IMR-90 (cell line): Measurements from ENCODE around the gene HCN2. TPM values are rescaled to one million over a fixed set of nuclear protein-coding genes. Genes with fewer than 3 reads are reported as not detected.

Experiments used
- ATAC-seq: fragments of 200-7000 bp; cut with Tn5 transposase; 2 replicates; pipeline ENCODE4 v1.9.1; 2020; ENCODE audit warnings: low read depth, mild to moderate bottlenecking, moderate library complexity
- BruUV-seq: library from RNA; stranded (reverse); fragments of 400-500 nt; replicated peaks from 2 replicates; lab custom pipeline; 2021; lab: Mats Ljungman, UMichigan
- CTCF ChIA-PET: fragments of 300-600 bp; formaldehyde crosslinking; extraction: SDS; loops from one replicate; lab custom pipeline; 2021; ENCODE audit warnings: antibody characterized with exemption; lab: Yijun Ruan, JAX
- POLR2A ChIA-PET: fragments of 300-600 bp; sonication (Branson Sonifier 250); formaldehyde crosslinking; loops from one replicate; lab custom pipeline; 2022; ENCODE audit warnings: antibody characterized with exemption; ENCODE audit not compliant: unreplicated experiment; lab: Charles Lee
- DNase-seq: peaks from one replicate; pipeline ENCODE4 v3.0.0; 2013
- H2AFZ ChIP-seq: replicated peaks from 2 replicates; pipeline ENCODE3; 2013; ENCODE audit warnings: low read length, mild to moderate bottlenecking; ENCODE audit not compliant: poor library complexity
- H2AK5ac ChIP-seq: 2 replicates; pipeline ENCODE4 v1.6.1; 2013; ENCODE audit warnings: low read depth, low read length, inconsistent platforms
- H2AK9ac ChIP-seq: replicated peaks from 2 replicates; pipeline ENCODE3; 2013; ENCODE audit warnings: mild to moderate bottlenecking, low read depth, low read length, moderate library complexity; ENCODE audit not compliant: poor library complexity
- H2BK120ac ChIP-seq: 2 replicates; pipeline ENCODE4 v1.6.1; 2013; ENCODE audit warnings: low read depth, low read length, inconsistent platforms
- H2BK15ac ChIP-seq: 3 replicates; pipeline ENCODE4 v1.6.1; 2013; ENCODE audit warnings: low read depth, low read length, inconsistent platforms
- H2BK20ac ChIP-seq: 2 replicates; pipeline ENCODE4 v1.6.1; 2013; ENCODE audit warnings: low read depth, mild to moderate bottlenecking, inconsistent platforms, low read length, moderate library complexity
- H2BK5ac ChIP-seq: 2 replicates; pipeline ENCODE4 v1.6.1; 2013; ENCODE audit warnings: mild to moderate bottlenecking, low read depth, low read length, inconsistent platforms; ENCODE audit not compliant: poor library complexity, severe bottlenecking
- H3K14ac ChIP-seq: replicated peaks from 2 replicates; pipeline ENCODE4 v1.6.1; 2013; ENCODE audit warnings: low read depth, low read length, inconsistent platforms
- H3K18ac ChIP-seq: 2 replicates; pipeline ENCODE4 v1.6.1; 2013; ENCODE audit warnings: low read depth, low read length, control low read depth
- H3K23ac ChIP-seq: 2 replicates; pipeline ENCODE4 v1.6.1; 2013; ENCODE audit warnings: low read depth, low read length, inconsistent platforms
- H3K27ac ChIP-seq: 2 replicates; pipeline ENCODE4 v1.5.1; 2013; ENCODE audit warnings: mild to moderate bottlenecking, control low read depth, low read length; ENCODE audit not compliant: insufficient read depth
- H3K27me3 ChIP-seq: 2 replicates; pipeline ENCODE4 v1.6.1; 2013; ENCODE audit warnings: low read length; ENCODE audit not compliant: control insufficient read depth, insufficient read depth
- H3K36me3 ChIP-seq: 2 replicates; pipeline ENCODE4 v1.6.1; 2013; ENCODE audit warnings: low read length, mixed read lengths; ENCODE audit not compliant: control insufficient read depth, insufficient read depth
- H3K4ac ChIP-seq: 2 replicates; pipeline ENCODE4 v1.6.1; 2013; ENCODE audit warnings: low read depth, low read length, inconsistent platforms
- H3K4me1 ChIP-seq: 2 replicates; pipeline ENCODE4 v1.6.1; 2013; ENCODE audit warnings: low read length, mixed read lengths; ENCODE audit not compliant: control insufficient read depth, insufficient read depth
- H3K4me2 ChIP-seq: 2 replicates; pipeline ENCODE4 v1.6.1; 2013; ENCODE audit warnings: low read depth, mild to moderate bottlenecking, control low read depth, low read length, moderate library complexity
- H3K4me3 ChIP-seq: 2 replicates; pipeline ENCODE4 v1.5.1; 2013; ENCODE audit warnings: low read depth, mild to moderate bottlenecking, control low read depth, low read length, moderate library complexity; ENCODE audit not compliant: insufficient read depth
- H3K56ac ChIP-seq: 2 replicates; pipeline ENCODE4 v1.6.1; 2013; ENCODE audit warnings: low read length, inconsistent platforms; ENCODE audit not compliant: insufficient read depth; ENCODE audit errors: extremely low read depth
- H3K79me1 ChIP-seq, 2 experiments: 2 replicates each; pipeline ENCODE4 v1.6.1; 2013; ENCODE audit warnings: low read length in 2 of 2, inconsistent platforms in 1 of 2, low read depth in 1 of 2
- H3K9ac ChIP-seq: 2 replicates; pipeline ENCODE4 v1.6.1; 2013; ENCODE audit warnings: low read depth, low read length, control low read depth
- H3K9me1 ChIP-seq: 2 replicates; pipeline ENCODE4 v1.6.1; 2013; ENCODE audit warnings: low read length, inconsistent platforms; ENCODE audit not compliant: insufficient read depth
- H3K9me3 ChIP-seq: 2 replicates; pipeline ENCODE4 v1.6.1; 2013; ENCODE audit warnings: low read length; ENCODE audit not compliant: control insufficient read depth, insufficient read depth
- H4K20me1 ChIP-seq: 2 replicates; pipeline ENCODE4 v1.6.1; 2013; ENCODE audit warnings: low read length, inconsistent platforms; ENCODE audit not compliant: insufficient read depth
- H4K5ac ChIP-seq: 2 replicates; pipeline ENCODE4 v1.6.1; 2013; ENCODE audit warnings: mild to moderate bottlenecking, low read depth, low read length, control low read depth
- H4K8ac ChIP-seq, 2 experiments: 2 replicates each; pipeline ENCODE4 v1.6.1; 2013; ENCODE audit warnings: low read depth in 2 of 2, low read length in 2 of 2, control low read depth in 1 of 2, inconsistent platforms in 1 of 2
- H4K91ac ChIP-seq: 2 replicates; pipeline ENCODE4 v1.6.1; 2013; ENCODE audit warnings: low read depth, low read length, inconsistent platforms; ENCODE audit not compliant: insufficient read depth
- BHLHE40 ChIP-seq: fragments of 150-350 bp; IDR thresholded peaks from 2 replicates; pipeline ENCODE4 v1.6.1; 2016; ENCODE audit warnings: mild to moderate bottlenecking, low read depth, low read length
- CEBPB ChIP-seq: IDR thresholded peaks from 2 replicates; pipeline ENCODE4 v1.6.1; 2012; ENCODE audit warnings: low read depth, low read length, improper control_type of control experiment
- CHD1 ChIP-seq: IDR thresholded peaks from 2 replicates; pipeline ENCODE4 v1.6.1; 2012; ENCODE audit warnings: low read depth, low read length, improper control_type of control experiment
- FOS ChIP-seq: fragments of 150-350 bp; IDR thresholded peaks from 2 replicates; pipeline ENCODE4 v1.6.1; 2016; ENCODE audit warnings: low read depth, low read length
- MAFK ChIP-seq: IDR thresholded peaks from 2 replicates; pipeline ENCODE4 v1.6.1; 2012; ENCODE audit warnings: low read depth, low read length, improper control_type of control experiment
- MAZ ChIP-seq: IDR thresholded peaks from 2 replicates; pipeline ENCODE4 v1.6.1; 2012; ENCODE audit warnings: low read depth, mild to moderate bottlenecking, low read length, improper control_type of control experiment, moderate library complexity, borderline replicate concordance
- MXI1 ChIP-seq: IDR thresholded peaks from 2 replicates; pipeline ENCODE4 v1.6.1; 2012; ENCODE audit warnings: low read depth, mild to moderate bottlenecking, low read length, moderate library complexity, borderline replicate concordance
- NFE2L2 ChIP-seq: fragments of 150-350 bp; IDR thresholded peaks from 2 replicates; pipeline ENCODE4 v1.6.1; 2016; ENCODE audit warnings: low read depth, mild to moderate bottlenecking, low read length
- POLR2A ChIP-seq: IDR thresholded peaks from 2 replicates; pipeline ENCODE4 v1.6.1; 2012; ENCODE audit warnings: mild to moderate bottlenecking, low read depth, low read length
- RAD21 ChIP-seq: IDR thresholded peaks from 2 replicates; pipeline ENCODE4 v1.6.1; 2012; ENCODE audit warnings: low read length, improper control_type of control experiment
- RCOR1 ChIP-seq: IDR thresholded peaks from 2 replicates; pipeline ENCODE4 v1.6.1; 2012; ENCODE audit warnings: mild to moderate bottlenecking, low read length, improper control_type of control experiment; ENCODE audit not compliant: insufficient replicate concordance
- RFX5 ChIP-seq: IDR thresholded peaks from 2 replicates; pipeline ENCODE4 v1.8.0; 2012; ENCODE audit warnings: low read depth, mild to moderate bottlenecking, low read length, moderate library complexity
- SMC3 ChIP-seq: fragments of 150-350 bp; IDR thresholded peaks from 2 replicates; pipeline ENCODE4 v1.6.1; 2016; ENCODE audit warnings: low read depth, mild to moderate bottlenecking, antibody characterized with exemption, low read length, moderate library complexity
- WGBS, 2 experiments: methylation state at CpG; one replicate each; pipeline versions ENCODE4 v1.1.5 to v1.1.7; 2013; ENCODE audit warnings: missing lambda C conversion rate in 2 of 2; ENCODE audit not compliant: insufficient read length in 1 of 2; ENCODE audit errors: extremely low coverage in 2 of 2; 5-methylcytosine and 5-hydroxymethylcytosine counted together
- dilution Hi-C: fragments of 300-500 bp; cut with HindIII; formaldehyde crosslinking; loops from one replicate; pipeline ENCODE4 v1.14.3; 2018; ENCODE audit warnings: low sequenced_read_pairs; ENCODE audit not compliant: unreplicated experiment
- in situ Hi-C: fragments of 300-500 bp; cut with MboI; formaldehyde crosslinking; loops from 3 replicates; pipeline ENCODE4 v1.14.3; 2019; ENCODE audit warnings: low sequenced_read_pairs, inconsistent platforms, mixed read lengths
- intact Hi-C: fragments of 100-400 bp; cut with micrococcal nuclease; formaldehyde crosslinking; loops from 2 replicates; pipeline ENCODE4 v1.10.0; 2022
- polyA plus RNA-seq, 3 experiments: library from polyadenylated mRNA; depleted of rRNA; stranded (reverse); fragments of >200 nt; gene quantifications; 2 replicates each; pipeline ENCODE4 v1.2.3, GENCODE V29; 2012; ENCODE audit warnings: low replicate concordance in 1 of 3
- total RNA-seq: library from RNA; depleted of rRNA; stranded (reverse); fragments of >200 nt; gene quantifications from 2 replicates; pipeline ENCODE4 v1.2.3, GENCODE V29; 2012
- TF ChIP-seq, protein P1 (sequence below): fragments of 150-350 bp; IDR thresholded peaks from 2 replicates; pipeline ENCODE4 v1.6.1; 2016; ENCODE audit warnings: low read depth, mild to moderate bottlenecking, low read length, moderate library complexity, borderline replicate concordance
- TF ChIP-seq, protein P2 (sequence below): conservative IDR thresholded peaks from 2 replicates; pipeline ENCODE4 v1.5.1; 2012; ENCODE audit warnings: mild to moderate bottlenecking, low read depth, low read length, improper control_type of control experiment
- TF ChIP-seq, protein P3 (sequence below): fragments of 150-350 bp; IDR thresholded peaks from 2 replicates; pipeline ENCODE4 v1.6.1; 2017; ENCODE audit warnings: mild to moderate bottlenecking, antibody characterized with exemption, low read length, low read depth

HCN2 gene
- total and polyA plus RNA-seq, 2 of the 4 experiments (the other 2 are of a cell fraction) = 0.72 to 2.6 TPM

DNA sequence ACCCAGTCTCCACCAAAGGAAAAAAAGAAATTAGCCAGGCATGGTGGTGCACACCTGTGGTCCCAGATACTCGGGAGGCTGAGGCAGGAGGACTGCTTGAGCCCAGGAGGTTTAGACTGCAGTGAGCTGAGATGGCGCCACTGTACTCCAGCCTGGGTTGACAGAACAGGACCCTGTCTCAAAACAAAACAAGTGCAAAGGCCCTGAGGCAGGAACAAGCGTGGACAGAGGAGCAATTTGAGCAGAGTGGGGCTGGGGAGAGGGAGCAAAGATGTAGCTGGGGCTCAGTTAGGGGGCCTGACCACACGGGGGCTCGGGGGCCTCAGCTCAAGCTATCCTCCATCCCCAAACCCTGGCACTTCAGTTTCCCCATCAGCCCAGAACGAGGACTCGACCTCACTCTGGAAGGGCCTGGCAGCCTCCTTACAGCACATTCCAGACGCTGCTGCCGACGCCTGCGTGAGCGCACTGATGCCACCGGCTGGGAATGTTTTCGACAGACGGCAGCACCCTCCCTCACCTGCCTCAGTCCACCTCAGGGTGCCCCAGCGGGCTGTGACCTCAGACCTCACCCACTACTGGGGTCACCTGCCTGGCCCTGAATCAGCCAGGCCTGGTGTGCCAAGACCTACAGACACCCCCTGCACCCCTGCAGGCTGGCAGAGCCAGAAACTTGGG, 45.4 kb downstream of the HCN2 start:
- intact Hi-C loops = no loop called here
- Histone ChIP-seq H3K27ac (no peak overlapping the region), H2BK5ac (no peak overlapping the region), H2BK120ac (no peak overlapping the region), H3K9me3 (no peaks in the 10 kb centered on the region), H3K9me1 (no peaks in the 10 kb centered on the region; the same call in 1 of the 2 replicates), H4K5ac (no peak overlapping the region), H4K91ac (no peak overlapping the region), H3K79me1 (peaks cover 7 to 26% of the 10 kb centered on the region in 2 experiments), H3K36me3 (peaks cover 2% of the 10 kb centered on the region; the same call in 1 of the 2 replicates), H2BK15ac (no peak overlapping the region), H3K18ac (no peak overlapping the region), H4K20me1 (peaks cover under 1% of the 10 kb centered on the region; the same call in 1 of the 2 replicates), H3K23ac (no peak overlapping the region), H3K27me3 (no peaks in the 10 kb centered on the region), H2AK5ac (no peak overlapping the region), H2BK20ac (no peak overlapping the region), H3K14ac (no peak overlapping the region), H2AFZ (no peak overlapping the region), H3K4ac (no peak overlapping the region), H3K56ac (no peak overlapping the region), H2AK9ac (peak overlapping the region; percentile 3), H3K4me1 (peaks cover 12% of the 10 kb centered on the region), H4K8ac (no peak overlapping the region), H3K4me3 (no peak overlapping the region), H3K9ac (no peak overlapping the region), H3K4me2 (no peak overlapping the region)
- ChIA-PET CTCF (no interaction called here), POLR2A (no interaction called here)
- dilution Hi-C loops = no loop called here
- TF ChIP-seq NFE2L2 = no peak
- no peak for TF ChIP-seq CHD1
- no peak for TF ChIP-seq POLR2A
- no peak for TF ChIP-seq SMC3
- TF ChIP-seq FOS = no peak
- no peak for TF ChIP-seq MAZ
- TF ChIP-seq, protein P1, sequence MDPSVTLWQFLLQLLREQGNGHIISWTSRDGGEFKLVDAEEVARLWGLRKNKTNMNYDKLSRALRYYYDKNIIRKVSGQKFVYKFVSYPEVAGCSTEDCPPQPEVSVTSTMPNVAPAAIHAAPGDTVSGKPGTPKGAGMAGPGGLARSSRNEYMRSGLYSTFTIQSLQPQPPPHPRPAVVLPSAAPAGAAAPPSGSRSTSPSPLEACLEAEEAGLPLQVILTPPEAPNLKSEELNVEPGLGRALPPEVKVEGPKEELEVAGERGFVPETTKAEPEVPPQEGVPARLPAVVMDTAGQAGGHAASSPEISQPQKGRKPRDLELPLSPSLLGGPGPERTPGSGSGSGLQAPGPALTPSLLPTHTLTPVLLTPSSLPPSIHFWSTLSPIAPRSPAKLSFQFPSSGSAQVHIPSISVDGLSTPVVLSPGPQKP = no peak
- TF ChIP-seq, protein P2, sequence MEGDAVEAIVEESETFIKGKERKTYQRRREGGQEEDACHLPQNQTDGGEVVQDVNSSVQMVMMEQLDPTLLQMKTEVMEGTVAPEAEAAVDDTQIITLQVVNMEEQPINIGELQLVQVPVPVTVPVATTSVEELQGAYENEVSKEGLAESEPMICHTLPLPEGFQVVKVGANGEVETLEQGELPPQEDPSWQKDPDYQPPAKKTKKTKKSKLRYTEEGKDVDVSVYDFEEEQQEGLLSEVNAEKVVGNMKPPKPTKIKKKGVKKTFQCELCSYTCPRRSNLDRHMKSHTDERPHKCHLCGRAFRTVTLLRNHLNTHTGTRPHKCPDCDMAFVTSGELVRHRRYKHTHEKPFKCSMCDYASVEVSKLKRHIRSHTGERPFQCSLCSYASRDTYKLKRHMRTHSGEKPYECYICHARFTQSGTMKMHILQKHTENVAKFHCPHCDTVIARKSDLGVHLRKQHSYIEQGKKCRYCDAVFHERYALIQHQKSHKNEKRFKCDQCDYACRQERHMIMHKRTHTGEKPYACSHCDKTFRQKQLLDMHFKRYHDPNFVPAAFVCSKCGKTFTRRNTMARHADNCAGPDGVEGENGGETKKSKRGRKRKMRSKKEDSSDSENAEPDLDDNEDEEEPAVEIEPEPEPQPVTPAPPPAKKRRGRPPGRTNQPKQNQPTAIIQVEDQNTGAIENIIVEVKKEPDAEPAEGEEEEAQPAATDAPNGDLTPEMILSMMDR = no peak
- no peak for TF ChIP-seq MXI1
- no peak for TF ChIP-seq RFX5
- TF ChIP-seq, protein P3, sequence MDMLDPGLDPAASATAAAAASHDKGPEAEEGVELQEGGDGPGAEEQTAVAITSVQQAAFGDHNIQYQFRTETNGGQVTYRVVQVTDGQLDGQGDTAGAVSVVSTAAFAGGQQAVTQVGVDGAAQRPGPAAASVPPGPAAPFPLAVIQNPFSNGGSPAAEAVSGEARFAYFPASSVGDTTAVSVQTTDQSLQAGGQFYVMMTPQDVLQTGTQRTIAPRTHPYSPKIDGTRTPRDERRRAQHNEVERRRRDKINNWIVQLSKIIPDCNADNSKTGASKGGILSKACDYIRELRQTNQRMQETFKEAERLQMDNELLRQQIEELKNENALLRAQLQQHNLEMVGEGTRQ = no peak
- TF ChIP-seq MAFK = no peak
- TF ChIP-seq CEBPB = no peak
- TF ChIP-seq RAD21 = no peak
- TF ChIP-seq RCOR1 = no peak
- no peak for TF ChIP-seq BHLHE40
- ATAC-seq (no peak), DNase-seq (no peak)
- in situ Hi-C loops = no loop called here
- 87% methylated on average over 13 of the region's 16 CpGs; no CpG with 5 or more reads in 1 of the 2 experiments for WGBS, 2 experiments
- BruUV-seq = no TSS peak
